ENCODE results near the gene FTO.
"Not testable (repeated sequence)": the region's sequence is repeated elsewhere in the genome, so short reads cannot be mapped to it uniquely, and the experiment has no call there.

FTO gene

DNA sequence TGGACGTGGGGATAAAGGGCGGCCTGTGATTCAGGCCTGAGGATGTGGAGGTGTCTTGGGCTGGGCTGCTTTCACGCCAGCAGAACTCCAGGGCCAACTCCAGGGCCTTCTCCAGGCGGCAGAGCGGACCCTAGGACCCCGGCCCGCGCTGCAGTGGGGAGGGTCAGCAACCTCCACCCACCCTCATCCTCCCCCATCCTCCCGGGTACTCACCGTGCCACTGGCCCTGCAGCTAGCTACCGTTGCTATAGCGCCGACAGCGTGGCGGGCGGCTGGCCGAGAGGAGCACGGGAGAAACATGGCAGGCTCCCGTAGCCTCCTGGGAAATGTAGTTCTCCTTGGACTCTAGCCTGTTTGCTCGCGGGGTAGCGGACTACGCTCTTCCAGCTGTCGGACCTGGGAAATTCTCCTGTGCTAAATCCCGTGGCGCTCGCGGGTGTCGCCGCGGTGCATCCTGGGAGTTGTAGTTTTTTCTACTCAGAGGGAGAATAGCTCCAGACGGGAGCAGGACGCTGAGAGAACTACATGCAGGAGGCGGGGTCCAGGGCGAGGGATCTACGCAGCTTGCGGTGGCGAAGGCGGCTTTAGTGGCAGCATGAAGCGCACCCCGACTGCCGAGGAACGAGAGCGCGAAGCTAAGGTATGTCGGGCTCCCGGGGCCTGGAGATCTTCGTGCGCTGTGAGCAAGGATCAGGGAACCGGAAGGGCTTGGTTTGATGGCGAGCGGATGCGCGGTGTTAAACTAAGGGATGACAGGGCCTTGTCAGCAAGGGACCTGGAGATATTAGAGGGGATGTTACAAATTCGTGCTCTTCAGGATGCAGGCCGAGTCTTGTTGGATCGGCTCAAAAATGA, at the start of gene FTO, which contains the start of gene RPGRIP1L:
Gene FTO (plus strand): TSS at position 567 of the 855 bp plus-strand sequence.
Gene RPGRIP1L (minus strand): TSS at position 270 of the 855 bp plus-strand sequence. CDS start 3,136 bp downstream, outside the sequence.
- peak; percentile 99 for DNase-seq (ENCODE audit: low read depth)

GRCh38 chr16:53654946-53655345, 49.0 kb upstream of the FTO start:
- DNase-seq (ENCODE audit: low read depth) = no peak

- DNase-seq (ENCODE audit: low read depth) = no peak
These were observed 41.9 kb upstream of the FTO start for GRCh38 chr16:53662072-53662471.

- DNase-seq (ENCODE audit: low read depth) = peak; percentile 97
These were observed 39.1 kb upstream of the FTO start for GRCh38 chr16:53664724-53665345.

- peak; percentile 39 for DNase-seq (ENCODE audit: low read depth)
These were observed 37.1 kb upstream of the FTO start for GRCh38 chr16:53666786-53667415.

GRCh38 chr16:53668869-53669268, 35.1 kb upstream of the FTO start:
- DNase-seq (ENCODE audit: low read depth) = no peak

- DNase-seq (ENCODE audit: low read depth) = no peak
These were observed 31.5 kb upstream of the FTO start for GRCh38 chr16:53672461-53672860.

- DNase-seq (ENCODE audit: low read depth) = no peak
These were observed 30.8 kb upstream of the FTO start for GRCh38 chr16:53673189-53673588.

- DNase-seq (ENCODE audit: low read depth) = no peak
These were observed 25.8 kb upstream of the FTO start for GRCh38 chr16:53678155-53678554.

- DNase-seq (ENCODE audit: low read depth) = no peak
These were observed 25.1 kb upstream of the FTO start for GRCh38 chr16:53678756-53679343.

GRCh38 chr16:53680756-53681155, 23.2 kb upstream of the FTO start:
- DNase-seq (ENCODE audit: low read depth) = no peak

GRCh38 chr16:53681354-53681753, 22.6 kb upstream of the FTO start:
- no peak for DNase-seq (ENCODE audit: low read depth)

GRCh38 chr16:53685334-53685733, 18.6 kb upstream of the FTO start:
- not testable (repeated sequence) for DNase-seq (ENCODE audit: low read depth)

- DNase-seq (ENCODE audit: low read depth) = no peak
These were observed 17.2 kb upstream of the FTO start for GRCh38 chr16:53686710-53687109.

DNA sequence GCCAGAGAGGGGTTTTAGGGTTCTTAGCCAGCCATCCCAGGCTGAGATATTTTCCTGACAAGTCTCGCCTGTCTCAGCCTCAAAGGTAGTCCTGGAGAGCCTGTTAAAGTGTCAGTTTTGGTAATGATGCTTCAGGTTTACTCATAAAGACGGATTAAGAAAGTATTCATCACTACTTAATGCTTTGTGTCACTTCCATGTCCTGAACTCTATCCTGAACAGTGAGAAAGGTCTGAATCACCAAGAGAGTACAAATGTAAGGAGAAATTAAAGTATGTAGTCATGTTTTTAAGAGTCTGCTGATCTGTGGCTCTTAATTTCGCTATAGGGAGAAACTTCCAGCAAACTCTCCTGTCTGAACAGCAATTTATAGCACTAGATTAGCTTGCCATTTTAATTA, 14.3 kb upstream of the FTO start:
- no peak for DNase-seq (ENCODE audit: low read depth)

GRCh38 chr16:53690771-53691170, 13.2 kb upstream of the FTO start:
- no peak for DNase-seq (ENCODE audit: low read depth)

- no peak for DNase-seq (ENCODE audit: low read depth)
These were observed 11.8 kb upstream of the FTO start for GRCh38 chr16:53692146-53692545.

DNA sequence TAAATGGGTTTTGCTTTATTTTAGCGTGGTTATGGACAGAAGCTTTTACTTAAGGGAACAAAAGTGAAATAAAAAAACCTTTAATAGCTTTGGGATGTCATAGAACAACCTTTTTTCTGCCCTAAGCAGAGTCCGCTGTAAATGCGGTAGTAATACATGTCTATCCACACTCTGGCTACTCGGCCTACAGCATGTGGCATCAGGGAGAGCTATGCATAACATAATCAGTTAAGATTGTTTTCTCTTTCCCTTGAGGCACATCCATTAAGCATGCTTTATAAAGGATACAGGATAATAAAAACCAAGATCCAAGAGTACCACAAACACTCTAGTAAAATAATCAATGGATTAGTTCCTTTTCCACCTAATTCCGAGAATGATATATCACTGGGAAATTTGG, 10.6 kb upstream of the FTO start:
- no peak for DNase-seq (ENCODE audit: low read depth)

- DNase-seq (ENCODE audit: low read depth) = peak; percentile 75
These were observed 8.9 kb upstream of the FTO start for GRCh38 chr16:53695070-53695469.

GRCh38 chr16:53698271-53698670, 5.7 kb upstream of the FTO start:
- DNase-seq (ENCODE audit: low read depth) = not testable (repeated sequence)

GRCh38 chr16:53704445-53704813, 473 bp downstream of the FTO start:
- no peak for DNase-seq (ENCODE audit: low read depth)

GRCh38 chr16:53707671-53708070, 3.7 kb downstream of the FTO start:
- no peak for DNase-seq (ENCODE audit: low read depth)

GRCh38 chr16:53708490-53708889, 4.5 kb downstream of the FTO start:
- no peak for DNase-seq (ENCODE audit: low read depth)
